Measurements from ENCODE around the gene SLC23A2. TPM values are rescaled to one million over a fixed set of nuclear protein-coding genes. Genes with fewer than 3 reads are reported as not detected.

Gene SLC23A2
- total RNA-seq, 1 experiment from 2014 or later, result 16.3 TPM

GRCh38 chr20:4876301-4876700, 125.0 kb downstream of the SLC23A2 start:
- no peak overlapping the region for H3K4me3 ChIP-seq (replicated peaks in 1 of 2; ENCODE audit: low read depth in 1 of 2, low read length in 2 of 2)
- no peak overlapping the region for H3K4me2 ChIP-seq (ENCODE audit: low read length)
- H2AFZ ChIP-seq (ENCODE audit: low read depth, low read length, poor library complexity, severe bottlenecking), result no peak overlapping the region
- ChIA-PET RAD21 (ENCODE audit: low non-redundant PET in 1 of 2, low total read pairs in 2 of 2, uncharacterized antibody in 2 of 2, unreplicated experiment in 2 of 2) (no interaction called here), CTCF (no interaction called here), POLR2A (no interaction called here)
- intact Hi-C loops (cut with micrococcal nuclease), result no loop called here
- no peaks in the 10 kb centered on the region for H3K27me3 ChIP-seq (ENCODE audit: insufficient read depth, low read length)
- H3K9me3 ChIP-seq (ENCODE audit: control insufficient read depth in 1 of 2, insufficient read depth in 1 of 2, low read depth in 1 of 2, low read length in 2 of 2), result no peaks in the 10 kb centered on the region
- no peak overlapping the region for H3K9ac ChIP-seq (ENCODE audit: low read length)
- DNase-seq (ENCODE audit: low read depth, low spot score) (no peak), ATAC-seq (no peak)
- no peaks in the 10 kb centered on the region for H3K79me2 ChIP-seq (ENCODE audit: insufficient read depth, low read length)
- TF ChIP-seq, protein P1, sequence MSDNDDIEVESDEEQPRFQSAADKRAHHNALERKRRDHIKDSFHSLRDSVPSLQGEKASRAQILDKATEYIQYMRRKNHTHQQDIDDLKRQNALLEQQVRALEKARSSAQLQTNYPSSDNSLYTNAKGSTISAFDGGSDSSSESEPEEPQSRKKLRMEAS (IDR thresholded peaks at IDR 0.05), result no peak
- TF ChIP-seq POLR2AphosphoS5 (IDR thresholded peaks at IDR 0.05; ENCODE audit: low read depth, low read length) (no peak), CBX3 (IDR thresholded peaks at IDR 0.05; ENCODE audit: low read depth) (no peak), JUND (IDR thresholded peaks at IDR 0.05) (no peak), FOSL1 (IDR thresholded peaks at IDR 0.05; ENCODE audit: low read depth) (no peak), TCF7L2 (IDR thresholded peaks at IDR 0.05; ENCODE audit: borderline replicate concordance, extremely low read depth, insufficient read depth, insufficient read length) (no peak), YY1 (IDR thresholded peaks at IDR 0.05; ENCODE audit: extremely low read depth, insufficient replicate concordance, low read depth, low read length) (no peak), ZNF274 (IDR thresholded peaks at IDR 0.05; ENCODE audit: low read depth, low read length) (no peak), EZH2 (IDR thresholded peaks at IDR 0.05) (no peak), ZFX (IDR thresholded peaks at IDR 0.05) (no peak), ELF1 (IDR thresholded peaks at IDR 0.05; ENCODE audit: borderline replicate concordance, low read depth) (no peak), EGR1 (IDR thresholded peaks at IDR 0.05; ENCODE audit: low read depth) (no peak), CEBPB (IDR thresholded peaks at IDR 0.05; ENCODE audit: low read depth) (no peak), SP1 (IDR thresholded peaks at IDR 0.05; ENCODE audit: low read depth) (no peak), EZH2phosphoT487 (IDR thresholded peaks at IDR 0.05; ENCODE audit: borderline replicate concordance) (no peak), SIN3A (IDR thresholded peaks at IDR 0.05; ENCODE audit: low read depth) (no peak), POLR2A (IDR thresholded peaks at IDR 0.05; ENCODE audit: borderline replicate concordance, extremely low read depth, insufficient read depth, insufficient read length) (no peak)
- TF ChIP-seq, protein P2, sequence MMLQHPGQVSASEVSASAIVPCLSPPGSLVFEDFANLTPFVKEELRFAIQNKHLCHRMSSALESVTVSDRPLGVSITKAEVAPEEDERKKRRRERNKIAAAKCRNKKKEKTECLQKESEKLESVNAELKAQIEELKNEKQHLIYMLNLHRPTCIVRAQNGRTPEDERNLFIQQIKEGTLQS (IDR thresholded peaks at IDR 0.05), result no peak
- TF ChIP-seq, protein P3, sequence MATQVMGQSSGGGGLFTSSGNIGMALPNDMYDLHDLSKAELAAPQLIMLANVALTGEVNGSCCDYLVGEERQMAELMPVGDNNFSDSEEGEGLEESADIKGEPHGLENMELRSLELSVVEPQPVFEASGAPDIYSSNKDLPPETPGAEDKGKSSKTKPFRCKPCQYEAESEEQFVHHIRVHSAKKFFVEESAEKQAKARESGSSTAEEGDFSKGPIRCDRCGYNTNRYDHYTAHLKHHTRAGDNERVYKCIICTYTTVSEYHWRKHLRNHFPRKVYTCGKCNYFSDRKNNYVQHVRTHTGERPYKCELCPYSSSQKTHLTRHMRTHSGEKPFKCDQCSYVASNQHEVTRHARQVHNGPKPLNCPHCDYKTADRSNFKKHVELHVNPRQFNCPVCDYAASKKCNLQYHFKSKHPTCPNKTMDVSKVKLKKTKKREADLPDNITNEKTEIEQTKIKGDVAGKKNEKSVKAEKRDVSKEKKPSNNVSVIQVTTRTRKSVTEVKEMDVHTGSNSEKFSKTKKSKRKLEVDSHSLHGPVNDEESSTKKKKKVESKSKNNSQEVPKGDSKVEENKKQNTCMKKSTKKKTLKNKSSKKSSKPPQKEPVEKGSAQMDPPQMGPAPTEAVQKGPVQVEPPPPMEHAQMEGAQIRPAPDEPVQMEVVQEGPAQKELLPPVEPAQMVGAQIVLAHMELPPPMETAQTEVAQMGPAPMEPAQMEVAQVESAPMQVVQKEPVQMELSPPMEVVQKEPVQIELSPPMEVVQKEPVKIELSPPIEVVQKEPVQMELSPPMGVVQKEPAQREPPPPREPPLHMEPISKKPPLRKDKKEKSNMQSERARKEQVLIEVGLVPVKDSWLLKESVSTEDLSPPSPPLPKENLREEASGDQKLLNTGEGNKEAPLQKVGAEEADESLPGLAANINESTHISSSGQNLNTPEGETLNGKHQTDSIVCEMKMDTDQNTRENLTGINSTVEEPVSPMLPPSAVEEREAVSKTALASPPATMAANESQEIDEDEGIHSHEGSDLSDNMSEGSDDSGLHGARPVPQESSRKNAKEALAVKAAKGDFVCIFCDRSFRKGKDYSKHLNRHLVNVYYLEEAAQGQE (IDR thresholded peaks at IDR 0.05; ENCODE audit: low read depth), result no peak
- TF ChIP-seq, protein P4, sequence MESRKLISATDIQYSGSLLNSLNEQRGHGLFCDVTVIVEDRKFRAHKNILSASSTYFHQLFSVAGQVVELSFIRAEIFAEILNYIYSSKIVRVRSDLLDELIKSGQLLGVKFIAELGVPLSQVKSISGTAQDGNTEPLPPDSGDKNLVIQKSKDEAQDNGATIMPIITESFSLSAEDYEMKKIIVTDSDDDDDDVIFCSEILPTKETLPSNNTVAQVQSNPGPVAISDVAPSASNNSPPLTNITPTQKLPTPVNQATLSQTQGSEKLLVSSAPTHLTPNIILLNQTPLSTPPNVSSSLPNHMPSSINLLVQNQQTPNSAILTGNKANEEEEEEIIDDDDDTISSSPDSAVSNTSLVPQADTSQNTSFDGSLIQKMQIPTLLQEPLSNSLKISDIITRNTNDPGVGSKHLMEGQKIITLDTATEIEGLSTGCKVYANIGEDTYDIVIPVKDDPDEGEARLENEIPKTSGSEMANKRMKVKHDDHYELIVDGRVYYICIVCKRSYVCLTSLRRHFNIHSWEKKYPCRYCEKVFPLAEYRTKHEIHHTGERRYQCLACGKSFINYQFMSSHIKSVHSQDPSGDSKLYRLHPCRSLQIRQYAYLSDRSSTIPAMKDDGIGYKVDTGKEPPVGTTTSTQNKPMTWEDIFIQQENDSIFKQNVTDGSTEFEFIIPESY (IDR thresholded peaks at IDR 0.05; ENCODE audit: extremely low read depth, insufficient replicate concordance, low read length), result no peak
- peaks cover 2 to 9% of the 10 kb centered on the region in 2 experiments; a peak in 3 of 4 replicates for H3K36me3 ChIP-seq (ENCODE audit: control insufficient read depth in 1 of 2, insufficient read depth in 2 of 2, low read length in 2 of 2)
- BruUV-seq (replicated peaks), result no TSS peak
- no peaks in the 10 kb centered on the region for H4K20me1 ChIP-seq (ENCODE audit: insufficient read depth)
- H3K27ac ChIP-seq (ENCODE audit: low read depth, low read length), result no peak overlapping the region
- no peaks in the 10 kb centered on the region for H3K9me2 ChIP-seq (ENCODE audit: insufficient read depth)
- no peaks in the 10 kb centered on the region for H3K4me1 ChIP-seq (ENCODE audit: control insufficient read depth in 1 of 2, insufficient read depth in 2 of 2, low read length in 2 of 2)
